ENCODE data around the gene PARD6B.
"Not testable (repeated sequence)": the region's sequence is repeated elsewhere in the genome, so short reads cannot be mapped to it uniquely, and the experiment has no call there.

Gene PARD6B

DNA sequence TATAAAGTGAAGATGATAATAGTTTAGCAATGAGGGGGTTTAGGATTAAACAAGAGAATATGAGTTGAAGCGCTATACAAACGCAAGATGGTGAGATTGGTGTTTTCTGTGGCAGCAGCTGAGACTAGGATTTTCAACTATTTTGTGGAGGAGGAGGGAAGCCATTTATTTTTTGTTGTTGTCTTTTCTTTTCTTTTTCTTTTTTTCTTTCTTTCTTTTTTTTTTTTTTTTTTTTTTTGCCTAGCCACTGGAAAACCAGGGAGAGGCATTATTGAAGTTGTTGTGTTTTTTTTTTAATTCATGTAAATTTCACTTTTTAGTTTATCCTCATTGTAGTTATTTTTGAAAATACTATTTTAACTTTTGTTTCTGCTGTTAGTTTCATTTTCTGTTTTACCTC is 15.9 kb downstream of the PARD6B start:
- DNase-seq = no peak

- no peak for DNase-seq
Measured at GRCh38 chr20:50750145-50750671, 18.8 kb downstream of the PARD6B start.

DNA sequence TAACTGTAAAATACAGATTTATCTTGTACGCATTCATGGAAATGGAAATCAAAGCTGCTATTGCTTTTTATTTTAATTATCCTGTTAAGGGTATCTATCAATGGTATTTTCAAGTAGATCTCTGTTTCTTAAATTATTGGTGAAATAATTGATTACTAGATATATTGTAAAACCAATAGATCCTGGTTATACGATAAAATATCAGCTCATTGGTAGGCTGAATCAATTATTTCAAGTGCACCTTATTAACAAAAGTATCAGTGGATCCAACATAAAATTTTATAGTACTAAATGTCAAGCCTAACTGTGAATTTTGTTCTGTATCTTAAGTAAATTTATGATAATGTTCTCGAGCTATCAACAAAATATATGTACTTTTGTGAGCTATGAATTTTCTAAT is 21.8 kb downstream of the PARD6B start:
- DNase-seq = no peak

- no peak for DNase-seq
Measured at GRCh38 chr20:50754420-50754819, 23.0 kb downstream of the PARD6B start.

- DNase-seq = no peak
Measured at GRCh38 chr20:50756447-50756846, 25.1 kb downstream of the PARD6B start.

DNA sequence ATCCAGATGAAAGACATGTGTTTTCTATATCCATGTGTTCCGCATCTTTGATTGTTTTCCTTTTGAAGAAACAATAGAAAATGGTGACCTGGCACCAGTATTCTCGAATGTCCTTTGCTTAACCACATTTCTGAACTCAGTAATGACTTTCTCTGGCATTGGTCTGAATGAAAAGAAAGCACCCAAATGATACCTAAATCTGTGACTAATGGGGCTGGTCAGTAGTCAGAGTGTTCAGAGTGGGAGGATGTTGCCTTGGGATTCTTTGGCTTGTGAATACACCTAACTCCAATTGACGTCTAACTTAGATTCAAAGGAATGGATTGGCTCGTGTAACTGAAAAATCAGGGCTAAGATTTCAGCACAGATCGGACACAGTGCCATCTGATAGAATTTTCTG is 27.1 kb downstream of the PARD6B start:
- no peak for DNase-seq

DNA sequence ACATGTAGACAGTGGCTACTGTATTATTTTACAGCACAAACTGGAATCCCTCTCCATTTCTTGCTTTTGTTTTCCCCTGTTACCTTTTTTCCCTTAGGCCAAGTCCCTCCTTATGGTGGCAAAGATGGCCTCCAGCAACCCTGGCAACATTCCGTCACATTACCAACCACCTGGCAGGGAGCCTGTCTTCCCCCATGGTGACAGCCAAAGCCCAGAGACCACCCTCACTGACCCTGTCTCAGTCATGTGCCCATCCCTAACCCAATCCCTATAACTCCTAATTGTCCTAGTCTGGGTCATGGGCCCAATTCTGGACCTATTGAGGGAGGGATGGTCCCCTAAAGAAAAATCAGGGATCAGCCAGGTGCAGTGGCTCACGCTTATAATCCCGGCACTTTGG is 27.6 kb downstream of the PARD6B start:
- no peak for DNase-seq

DNA sequence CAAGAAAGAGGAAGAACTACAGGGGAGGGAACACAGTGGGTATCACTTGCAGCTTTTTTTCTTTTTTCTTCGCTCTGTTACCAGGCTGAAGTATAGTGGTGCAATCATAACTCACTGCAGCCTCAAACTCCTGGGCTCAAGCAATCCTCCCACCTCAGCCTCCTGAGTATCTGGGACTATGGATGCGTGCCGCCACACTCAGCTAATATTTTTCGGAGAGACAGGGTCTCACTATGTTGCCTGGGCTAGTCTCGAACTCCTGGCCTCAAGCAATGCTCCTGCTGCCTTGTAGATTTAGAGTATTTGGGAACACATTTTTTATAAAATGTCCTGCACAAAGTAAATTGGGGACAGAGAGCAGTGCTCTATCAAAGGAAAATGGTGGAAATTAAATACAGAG is 28.3 kb downstream of the PARD6B start:
- DNase-seq = no peak

GRCh38 chr20:50762045-50762422 is 30.7 kb downstream of the PARD6B start:
- DNase-seq = no peak

- DNase-seq = no peak
Measured at GRCh38 chr20:50762435-50763220, 31.2 kb downstream of the PARD6B start.

DNA sequence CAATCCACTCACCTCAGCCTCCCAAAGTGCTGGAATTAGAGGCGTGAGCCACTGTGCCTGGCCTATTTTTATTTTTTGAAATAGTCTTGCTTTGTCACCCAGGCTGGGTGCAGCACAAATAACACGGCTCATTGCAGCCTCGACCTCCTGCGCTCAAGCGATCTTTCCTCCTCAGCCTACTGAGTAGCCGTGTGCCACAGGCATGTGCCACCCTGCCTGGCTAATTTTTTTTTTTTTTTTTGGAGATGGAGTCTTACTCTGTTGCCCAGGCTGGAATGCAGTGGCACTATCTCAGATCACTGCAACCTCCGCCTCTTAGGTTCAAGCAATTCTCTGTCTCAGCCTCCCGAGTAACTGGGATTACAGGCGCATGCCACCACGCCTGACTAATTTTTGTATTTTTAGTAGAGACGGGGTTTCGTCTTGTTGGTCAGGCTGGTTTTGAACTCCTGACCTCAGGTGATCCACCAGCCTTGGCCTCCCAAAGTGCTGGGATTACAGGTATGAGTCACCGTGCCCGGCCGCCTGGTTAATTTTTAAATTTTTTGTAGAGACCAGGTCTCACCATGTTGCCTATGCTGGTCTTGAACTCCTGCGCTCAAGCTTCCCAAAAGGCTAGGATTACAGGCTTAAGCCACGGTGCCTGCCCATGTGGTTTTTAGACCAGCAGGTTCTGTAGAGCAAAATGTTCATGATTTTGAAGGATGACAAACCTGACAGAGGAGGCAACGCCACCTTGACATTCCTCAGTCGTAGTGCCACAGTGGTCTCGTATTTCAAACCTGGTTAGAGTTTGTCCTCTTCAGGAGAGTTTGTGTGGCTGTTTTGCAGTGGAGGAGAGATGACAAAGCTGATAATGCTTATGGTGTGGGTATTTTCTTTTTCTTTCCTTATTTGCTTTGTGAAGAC is 32.4 kb downstream of the PARD6B start:
- not testable (repeated sequence) for DNase-seq

GRCh38 chr20:50765251-50765650 is 33.9 kb downstream of the PARD6B start:
- DNase-seq = not testable (repeated sequence)

DNA sequence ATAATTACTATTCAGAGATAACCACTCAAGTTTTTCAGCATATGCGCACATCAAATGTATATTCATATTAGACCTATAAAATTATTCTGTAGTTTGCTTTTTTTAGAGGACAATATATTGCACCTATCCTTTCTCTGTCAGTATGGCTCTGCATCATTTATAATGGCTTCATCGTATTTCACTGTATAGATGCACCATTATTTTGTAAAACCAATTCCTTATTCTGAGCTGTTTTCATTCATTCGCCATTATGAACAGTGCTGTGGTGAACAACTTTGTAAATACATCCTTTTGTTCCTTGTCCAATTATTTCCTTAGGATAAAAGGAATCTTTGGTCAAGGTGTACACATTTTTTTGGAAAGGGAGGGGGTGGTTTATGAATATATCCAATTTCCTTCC is 34.3 kb downstream of the PARD6B start:
- no peak for DNase-seq

GRCh38 chr20:50766955-50767809 is 35.8 kb downstream of the PARD6B start:
- DNase-seq = not testable (repeated sequence)

DNA sequence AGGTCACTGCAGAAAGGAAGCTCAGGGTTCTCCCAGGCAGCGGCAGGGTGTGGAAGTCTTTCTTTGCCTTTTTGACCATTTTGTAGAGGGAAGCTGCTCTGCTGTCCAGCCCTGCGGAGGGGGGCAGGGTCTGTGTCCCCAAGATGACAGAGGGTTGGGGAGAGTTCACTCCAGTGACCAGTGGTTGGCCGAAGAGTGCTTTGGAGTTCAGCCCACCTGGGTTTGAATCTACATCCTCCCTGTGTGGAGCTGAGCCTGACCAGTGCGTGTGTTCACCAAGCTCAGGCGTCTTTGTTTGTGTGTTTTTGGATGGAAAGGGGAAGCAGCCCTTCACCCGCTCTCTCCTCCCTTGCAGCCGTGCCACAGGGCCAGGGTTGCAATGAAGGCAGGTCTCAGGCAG is 37.6 kb downstream of the PARD6B start:
- not testable (repeated sequence) for DNase-seq

- DNase-seq = not testable (repeated sequence)
Measured at GRCh38 chr20:50769551-50770085, 38.2 kb downstream of the PARD6B start.

GRCh38 chr20:50771419-50772080 is 40.2 kb downstream of the PARD6B start:
- DNase-seq = not testable (repeated sequence)

DNA sequence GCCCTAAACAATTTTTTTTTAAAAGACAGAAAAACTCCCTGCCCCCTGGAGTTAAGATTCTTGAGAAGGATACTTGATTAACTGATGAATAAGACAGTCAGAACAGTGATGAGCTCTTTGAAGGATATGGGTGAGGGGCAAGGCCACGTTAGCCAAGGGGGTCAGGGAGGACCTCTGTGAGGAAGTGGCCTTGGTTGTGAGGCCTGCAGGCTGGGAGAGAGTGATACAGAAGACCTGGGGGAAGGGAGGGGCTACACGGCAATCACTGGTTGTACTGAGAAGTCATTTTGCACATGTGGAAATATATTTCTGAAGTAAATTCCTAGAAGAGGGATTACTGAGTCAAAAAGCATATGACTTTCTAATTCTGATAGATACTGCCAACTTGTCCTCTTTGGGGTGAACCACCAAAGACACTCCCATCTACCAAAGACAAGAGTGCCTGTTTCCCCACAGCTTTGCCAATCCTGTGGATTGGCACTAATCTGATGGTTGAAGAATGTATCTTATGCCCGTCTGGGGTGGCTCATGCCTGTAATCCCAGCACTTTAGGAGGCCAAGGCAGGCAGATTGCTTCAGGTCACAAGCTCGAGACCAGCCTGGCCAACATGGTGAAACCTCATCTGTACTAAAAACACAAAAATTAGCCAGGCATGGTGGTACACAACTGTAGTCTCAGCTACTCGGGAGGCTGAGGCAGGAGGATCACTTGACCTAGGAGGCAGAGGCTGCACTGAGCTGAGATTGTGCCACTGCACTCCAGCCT is 41.2 kb downstream of the PARD6B start:
- no peak for DNase-seq

DNA sequence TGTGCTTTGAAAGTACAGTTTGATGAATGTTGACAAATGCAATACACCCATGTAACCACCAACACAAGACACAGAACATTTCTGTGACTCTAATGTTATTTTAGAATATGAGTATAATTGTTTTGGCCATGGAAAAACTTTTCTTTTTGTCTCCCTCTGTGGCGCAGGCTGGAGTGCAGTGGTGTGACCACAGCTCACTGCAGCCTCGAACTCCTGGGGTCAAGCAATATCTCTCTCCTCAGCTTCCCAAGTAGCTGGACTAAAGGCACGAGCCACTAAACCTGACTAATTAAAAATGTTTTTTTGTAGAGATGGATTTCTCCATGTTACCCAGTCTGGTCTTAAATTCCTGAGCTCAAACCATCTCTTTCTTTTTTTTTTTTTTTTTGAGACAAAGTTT is 43.1 kb downstream of the PARD6B start:
- DNase-seq = no peak

DNA sequence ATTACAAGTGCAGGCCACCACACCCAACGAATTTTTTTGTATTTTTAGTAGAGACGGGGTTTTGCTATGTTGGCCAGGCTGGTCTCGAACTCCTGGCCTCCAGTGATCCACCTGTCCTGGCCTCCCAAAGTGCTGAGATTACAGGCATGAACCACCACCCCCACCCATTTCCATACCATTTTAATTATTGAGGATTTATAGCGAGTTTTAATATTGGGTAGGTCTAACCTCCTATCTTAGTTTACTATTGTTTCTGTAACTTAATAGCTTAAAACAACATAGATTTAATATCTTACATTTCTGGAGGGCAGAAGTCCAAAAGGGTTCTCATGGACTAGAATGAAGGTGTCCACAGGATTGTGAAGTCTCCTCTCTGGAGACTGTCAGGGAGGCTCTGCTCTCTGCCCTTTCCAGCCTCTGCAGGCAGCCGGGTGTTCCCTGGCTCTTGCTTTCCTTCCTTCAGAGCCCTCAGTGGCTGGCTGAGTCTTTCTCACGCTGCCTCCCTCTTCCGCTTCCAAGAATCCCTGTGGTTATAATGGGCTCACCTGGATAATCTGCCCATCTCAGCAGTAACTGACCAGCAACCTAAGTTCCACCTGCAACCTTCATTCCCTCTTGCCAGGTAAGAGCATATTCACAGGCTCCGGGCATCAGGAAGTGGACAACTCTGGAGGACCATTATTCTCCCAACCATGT is 44.9 kb downstream of the PARD6B start:
- DNase-seq = no peak

DNA sequence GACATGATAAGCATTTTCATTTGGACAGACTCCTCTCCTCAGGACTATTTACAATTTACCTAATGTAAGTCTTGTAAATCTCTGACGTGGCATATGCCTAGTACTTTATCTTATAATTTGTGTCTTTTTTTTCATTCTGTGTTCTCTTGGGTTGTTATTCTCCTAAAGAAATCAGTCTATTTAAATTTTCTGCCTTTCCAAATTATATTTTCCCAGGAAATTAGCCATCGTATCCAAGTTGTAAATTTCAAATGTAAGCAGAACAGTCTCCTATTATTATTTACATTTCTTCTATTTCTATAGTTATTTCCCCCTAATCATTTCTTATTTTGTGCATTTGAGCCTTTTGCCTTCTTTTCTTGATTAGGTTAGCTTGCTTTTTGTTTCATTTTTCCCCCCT is 46.0 kb downstream of the PARD6B start:
- no peak for DNase-seq
